ENCODE data around the gene ENAH.

ENAH gene

DNA sequence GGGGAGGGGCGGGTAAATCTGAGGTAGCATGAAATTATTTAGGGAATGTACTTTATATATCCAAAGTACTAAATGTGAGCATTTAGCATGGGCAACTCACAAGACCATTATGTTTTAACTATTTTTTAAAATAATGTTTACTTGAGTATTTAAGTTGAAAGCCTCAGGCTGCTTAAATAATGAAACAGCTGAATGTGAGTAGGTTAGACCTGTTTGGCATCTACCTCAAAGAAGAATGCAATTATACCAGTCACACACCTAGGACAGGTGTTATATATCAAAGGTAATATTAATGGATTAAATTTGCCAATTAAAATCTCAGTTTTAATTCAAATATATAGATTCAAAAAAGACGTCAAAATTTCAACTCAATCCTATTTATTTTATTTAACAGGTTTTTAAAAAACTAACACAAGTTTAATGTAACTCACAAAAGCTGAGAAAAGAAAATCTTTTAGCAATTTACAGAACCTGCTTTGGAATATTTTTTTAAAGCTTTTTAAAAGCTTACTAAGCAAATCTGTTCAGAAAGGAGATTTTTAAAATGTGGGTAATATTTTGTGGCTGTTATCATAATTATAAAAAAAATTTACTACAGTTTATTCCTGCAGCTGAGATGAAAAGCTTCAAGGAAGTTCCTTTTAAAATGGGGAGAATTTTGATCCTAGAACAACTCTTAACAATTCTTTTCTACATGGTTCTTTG, 120.5 kb downstream of the ENAH start:
- no peak for TF ChIP-seq JUND (IDR thresholded peaks at IDR 0.05; ENCODE audit: low read depth)
- in situ Hi-C loops (cut with HindIII; ENCODE audit: low pct_unique_long_range_greater_than_20kb, low sequenced_read_pairs), result no loop called here
- DNase-seq (ENCODE audit: low read depth in 1 of 2, low spot score in 1 of 2), result peak; percentile 17 to 86

DNA sequence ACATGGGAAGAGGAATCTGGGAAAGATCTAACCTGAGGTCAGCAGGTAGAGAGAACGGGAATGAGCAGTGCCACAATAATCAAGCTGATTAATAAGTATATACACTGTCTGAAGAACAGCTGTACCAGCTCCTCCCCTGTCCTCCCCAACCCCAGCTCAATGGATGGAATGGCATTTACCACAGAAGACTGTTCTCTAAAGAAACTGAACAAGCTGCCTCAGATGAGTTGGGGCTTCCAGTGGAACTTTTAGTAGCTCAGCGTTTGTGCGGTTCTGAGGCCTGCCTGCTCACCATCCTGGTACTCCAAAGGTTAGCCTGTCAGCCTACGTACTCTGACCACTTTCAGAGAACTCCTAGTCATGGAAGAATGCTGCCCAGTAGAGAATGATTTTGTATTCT, 123.2 kb downstream of the ENAH start:
- in situ Hi-C loops (cut with HindIII; ENCODE audit: low pct_unique_long_range_greater_than_20kb, low sequenced_read_pairs), result no loop called here
- DNase-seq (ENCODE audit: low read depth in 1 of 2, low spot score in 1 of 2), result no peak
- TF ChIP-seq JUND (IDR thresholded peaks at IDR 0.05; ENCODE audit: low read depth), result no peak

DNA sequence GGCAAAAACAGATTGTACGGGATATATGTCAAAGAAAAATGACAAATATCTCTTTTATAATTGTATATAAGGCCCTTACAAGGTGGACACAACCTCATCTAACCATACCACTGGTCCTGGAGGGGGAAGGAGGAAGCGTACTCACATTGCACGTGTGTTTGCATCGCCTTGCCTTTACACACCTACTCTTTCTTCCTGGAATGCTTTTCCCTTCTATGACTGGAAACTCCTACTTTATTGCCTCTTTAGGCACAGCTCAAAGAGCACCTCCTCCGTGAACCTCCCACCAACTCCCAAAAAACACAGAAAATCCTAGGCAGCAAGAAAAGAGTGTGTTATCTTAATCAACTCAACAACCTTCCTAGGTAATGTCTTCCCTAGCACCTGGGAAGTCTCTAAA, 125.3 kb downstream of the ENAH start:
- DNase-seq (ENCODE audit: low read depth in 1 of 2, low spot score in 1 of 2), result no peak
- TF ChIP-seq JUND (IDR thresholded peaks at IDR 0.05; ENCODE audit: low read depth), result no peak
- in situ Hi-C loops (cut with HindIII; ENCODE audit: low pct_unique_long_range_greater_than_20kb, low sequenced_read_pairs), result no loop called here

DNA sequence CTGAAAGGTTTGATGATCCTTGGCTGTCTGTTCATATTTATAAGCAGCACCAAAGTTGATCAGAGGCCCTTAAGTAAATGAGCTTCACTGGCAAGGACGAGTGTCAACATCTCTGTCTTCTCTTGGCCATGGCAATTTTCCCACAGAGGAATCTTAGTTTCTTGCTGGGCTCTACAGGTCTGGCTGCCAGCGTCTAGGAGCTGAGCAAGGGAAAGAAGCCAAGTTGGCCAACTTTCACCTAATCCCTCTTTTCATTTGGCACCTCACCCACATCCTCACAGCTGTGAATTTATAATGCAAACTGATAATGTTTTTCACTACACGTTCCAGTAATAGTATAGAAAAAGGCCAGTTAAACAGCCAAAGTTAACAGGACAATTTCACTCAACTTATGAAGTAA, 126.0 kb downstream of the ENAH start:
- in situ Hi-C loops (cut with HindIII; ENCODE audit: low pct_unique_long_range_greater_than_20kb, low sequenced_read_pairs), result no loop called here

DNA sequence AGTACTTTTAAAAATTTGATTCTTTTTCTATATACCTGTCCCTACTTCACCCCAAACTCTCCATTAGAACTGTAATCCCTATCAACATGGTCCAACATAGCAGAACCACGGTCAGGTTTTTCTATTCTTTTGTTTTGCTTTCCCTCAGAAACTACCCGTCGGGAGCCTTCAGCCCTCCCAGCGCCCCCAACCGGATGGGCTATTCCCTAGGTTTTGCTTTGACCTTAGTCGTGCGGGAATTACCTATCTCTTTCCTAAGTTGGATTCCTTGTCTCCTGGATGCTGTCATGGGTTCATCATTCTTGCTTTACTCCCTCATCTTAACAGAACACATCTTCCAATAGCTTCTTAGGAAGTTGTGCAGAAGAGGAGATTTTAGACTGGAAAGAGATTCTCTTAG, 127.5 kb downstream of the ENAH start:
- in situ Hi-C loops (cut with HindIII; ENCODE audit: low pct_unique_long_range_greater_than_20kb, low sequenced_read_pairs), result no loop called here
- TF ChIP-seq JUND (IDR thresholded peaks at IDR 0.05; ENCODE audit: low read depth), result no peak
- DNase-seq (ENCODE audit: low read depth in 1 of 2, low spot score in 1 of 2), result no peak

More for the DNA sequence above, 126.0 kb downstream of the ENAH start:
- DNase-seq (ENCODE audit: low read depth in 1 of 2, low spot score in 1 of 2), result peak in 1 of 2 experiments; percentile 29
- TF ChIP-seq JUND (IDR thresholded peaks at IDR 0.05; ENCODE audit: low read depth), result no peak

DNA sequence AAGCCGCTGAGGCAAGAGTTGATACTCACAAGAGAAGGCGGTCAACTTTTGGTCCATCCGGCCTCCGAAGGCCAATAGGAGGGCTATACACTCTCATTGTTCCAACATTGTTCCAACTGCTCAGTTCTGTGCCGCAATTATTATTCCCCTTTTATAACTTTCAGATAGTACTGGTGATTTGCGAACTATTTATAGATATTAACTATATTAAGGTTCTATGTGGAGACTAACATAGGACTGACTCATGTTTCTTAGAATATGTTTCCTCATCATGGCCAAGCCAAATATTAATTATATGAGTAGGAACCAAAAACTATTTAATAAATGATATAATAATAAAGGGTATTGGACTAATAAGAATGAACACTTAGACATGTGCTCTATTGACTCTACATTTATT, 128.4 kb downstream of the ENAH start:
- no peak for TF ChIP-seq JUND (IDR thresholded peaks at IDR 0.05; ENCODE audit: low read depth)
- no peak for DNase-seq (ENCODE audit: low read depth in 1 of 2, low spot score in 1 of 2)
- in situ Hi-C loops (cut with HindIII; ENCODE audit: low pct_unique_long_range_greater_than_20kb, low sequenced_read_pairs), result no loop called here

DNA sequence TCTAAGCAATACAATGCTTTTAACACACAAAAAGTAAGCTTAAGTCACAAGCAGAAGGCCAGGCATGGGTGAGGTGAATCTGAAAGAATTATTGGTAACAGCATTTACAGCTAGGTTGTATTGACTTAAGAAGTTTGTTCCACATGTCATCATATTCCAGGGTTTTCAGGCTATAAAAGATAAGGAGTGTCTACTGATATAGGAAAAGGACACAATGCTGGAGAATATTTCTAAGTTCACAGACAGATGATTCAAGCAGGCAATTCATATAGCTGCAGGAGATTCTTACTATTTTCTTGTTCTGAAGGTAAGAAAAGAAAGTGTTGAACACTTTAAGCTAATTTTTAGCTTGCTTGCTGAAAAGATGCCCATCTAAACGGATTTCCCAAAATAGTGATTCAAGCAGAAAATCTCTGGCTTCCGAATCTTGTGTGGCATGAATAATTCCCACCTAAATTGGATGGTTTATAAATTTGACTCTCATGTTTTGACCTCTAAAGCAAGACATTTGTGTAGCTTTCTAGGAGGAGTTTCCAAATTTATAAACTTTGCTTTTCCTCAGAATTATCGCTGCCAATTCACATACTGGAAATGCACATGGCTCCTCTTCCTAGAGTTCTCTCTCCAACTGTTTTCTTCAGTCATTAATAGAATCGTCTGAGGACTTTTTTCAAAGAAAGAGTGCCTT, 129.5 kb downstream of the ENAH start:
- in situ Hi-C loops (cut with HindIII; ENCODE audit: low pct_unique_long_range_greater_than_20kb, low sequenced_read_pairs), result no loop called here
- no peak for DNase-seq (ENCODE audit: low read depth in 1 of 2, low spot score in 1 of 2)
- no peak for TF ChIP-seq JUND (IDR thresholded peaks at IDR 0.05; ENCODE audit: low read depth)

DNA sequence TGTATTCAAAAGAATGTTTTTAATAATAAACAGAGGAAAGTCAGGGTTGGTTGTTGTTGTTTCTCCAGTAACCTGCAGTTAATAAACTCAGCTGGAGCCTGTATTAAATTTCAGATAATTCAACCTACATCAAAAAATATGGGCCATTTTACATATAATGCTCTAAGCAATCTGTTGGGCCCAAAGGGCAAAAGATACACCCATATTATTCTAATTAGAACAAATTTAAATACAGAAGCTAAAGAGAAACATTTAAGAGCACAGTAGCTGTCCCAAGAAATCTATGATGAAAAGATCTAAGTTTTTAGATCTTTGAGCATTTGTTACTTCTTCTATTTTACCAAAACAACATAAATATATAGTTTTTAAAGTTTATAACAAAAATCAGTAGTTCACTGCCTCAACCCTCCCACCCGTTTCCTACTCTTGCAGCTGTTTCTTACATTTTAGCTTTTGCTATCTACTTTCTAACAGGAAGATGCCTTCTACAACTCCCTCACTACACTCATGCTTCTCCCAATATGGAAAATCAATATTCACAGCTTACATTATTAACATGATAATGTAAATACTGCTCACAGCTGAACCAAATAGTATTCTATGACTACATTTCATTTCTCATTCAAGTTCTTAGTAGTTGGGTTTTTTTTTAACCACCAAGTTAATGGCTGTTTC, 130.2 kb downstream of the ENAH start:
- in situ Hi-C loops (cut with HindIII; ENCODE audit: low pct_unique_long_range_greater_than_20kb, low sequenced_read_pairs), result no loop called here
- no peak for DNase-seq (ENCODE audit: low read depth in 1 of 2, low spot score in 1 of 2)
- TF ChIP-seq JUND (IDR thresholded peaks at IDR 0.05; ENCODE audit: low read depth), result no peak

DNA sequence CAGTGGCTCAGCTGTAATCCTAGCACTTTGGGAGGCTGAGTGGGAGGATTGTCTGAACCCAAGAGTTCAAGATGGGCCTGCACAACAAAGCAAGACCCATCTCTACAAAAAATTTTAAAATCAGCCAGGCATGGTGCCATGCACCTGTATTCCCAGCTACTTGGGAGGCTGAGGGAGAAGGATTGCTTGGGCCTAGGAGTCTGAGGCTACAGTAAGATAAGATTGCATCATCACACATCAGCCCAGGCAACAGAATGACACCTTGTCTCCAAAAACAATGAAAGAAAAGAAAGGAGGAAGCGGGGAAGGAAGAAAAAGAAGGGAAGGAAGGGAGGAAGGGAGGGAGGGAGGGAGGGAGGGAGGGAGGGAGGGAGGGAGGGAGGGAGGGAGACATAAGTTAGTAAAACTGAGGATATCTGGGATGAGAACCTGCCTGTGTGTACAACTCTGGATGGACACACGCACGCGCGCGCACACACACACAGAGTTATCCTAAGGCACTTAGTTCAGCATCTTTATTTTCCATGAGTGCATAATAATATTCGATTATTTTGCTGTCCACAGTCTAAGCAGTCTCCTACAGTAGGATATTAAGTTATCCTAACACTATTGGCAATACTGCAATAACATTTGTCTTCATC, 132.2 kb downstream of the ENAH start:
- DNase-seq (ENCODE audit: low read depth in 1 of 2, low spot score in 1 of 2), result no peak
- in situ Hi-C loops (cut with HindIII; ENCODE audit: low pct_unique_long_range_greater_than_20kb, low sequenced_read_pairs), result no loop called here
- no peak for TF ChIP-seq JUND (IDR thresholded peaks at IDR 0.05; ENCODE audit: low read depth)

DNA sequence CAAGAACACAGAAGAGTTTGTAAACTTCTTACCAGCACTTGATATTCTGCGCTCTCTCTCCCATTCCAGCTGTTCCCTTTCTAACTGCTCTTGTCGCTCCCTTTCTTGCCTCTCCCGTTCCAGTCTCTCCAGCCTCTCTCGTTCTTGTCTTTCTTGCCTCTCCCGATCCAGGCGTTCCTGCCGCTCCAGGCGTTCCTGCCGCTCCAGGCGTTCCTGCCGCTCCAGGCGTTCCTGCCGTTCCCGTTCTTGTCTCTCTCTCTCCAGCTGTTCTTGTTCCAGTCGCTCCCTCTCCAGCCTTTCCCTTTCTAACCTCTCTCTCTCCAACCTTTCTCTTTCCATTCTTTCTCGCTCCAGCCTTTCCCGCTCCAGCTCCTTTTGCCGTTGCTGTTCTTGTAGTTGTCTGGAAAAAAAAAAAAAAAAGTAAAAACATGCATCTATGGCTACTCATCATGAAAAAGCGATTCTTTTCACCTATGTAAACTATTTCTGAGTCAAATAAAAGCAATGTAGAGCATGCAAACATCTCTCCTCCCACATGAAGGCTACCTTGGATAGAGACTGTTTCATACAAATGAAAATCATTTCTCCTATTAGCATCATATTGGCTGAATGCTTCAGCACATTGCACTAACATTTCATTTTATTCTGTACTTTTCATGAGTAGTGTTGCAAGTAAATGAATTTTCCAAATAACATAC, 133.6 kb downstream of the ENAH start:
- in situ Hi-C loops (cut with HindIII; ENCODE audit: low pct_unique_long_range_greater_than_20kb, low sequenced_read_pairs), result no loop called here
- no peak for TF ChIP-seq JUND (IDR thresholded peaks at IDR 0.05; ENCODE audit: low read depth)
- DNase-seq (ENCODE audit: low read depth in 1 of 2, low spot score in 1 of 2), result no peak

DNA sequence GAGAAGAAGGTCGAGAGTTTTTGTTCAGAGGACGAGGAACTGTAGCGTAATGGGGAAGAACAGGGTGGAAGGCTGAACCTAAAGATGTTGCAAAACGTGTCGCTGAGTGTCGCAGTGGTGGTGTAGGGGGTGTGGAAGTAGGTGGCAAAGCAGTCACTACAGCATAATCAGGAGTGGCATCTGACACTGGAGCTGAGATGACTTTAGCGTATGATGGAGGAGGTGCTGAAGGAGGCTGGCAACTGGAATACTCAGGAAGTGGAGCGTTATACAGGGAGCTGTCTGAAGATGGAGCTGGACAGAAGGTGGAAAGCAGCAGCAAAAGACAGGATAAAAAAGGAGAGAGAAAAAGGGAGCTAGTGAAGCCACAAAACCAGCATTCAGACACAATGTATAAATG, 135.2 kb downstream of the ENAH start:
- no peak for TF ChIP-seq JUND (IDR thresholded peaks at IDR 0.05; ENCODE audit: low read depth)
- DNase-seq (ENCODE audit: low read depth in 1 of 2, low spot score in 1 of 2), result peak in 1 of 2 experiments; percentile 51
- in situ Hi-C loops (cut with HindIII; ENCODE audit: low pct_unique_long_range_greater_than_20kb, low sequenced_read_pairs), result no loop called here

DNA sequence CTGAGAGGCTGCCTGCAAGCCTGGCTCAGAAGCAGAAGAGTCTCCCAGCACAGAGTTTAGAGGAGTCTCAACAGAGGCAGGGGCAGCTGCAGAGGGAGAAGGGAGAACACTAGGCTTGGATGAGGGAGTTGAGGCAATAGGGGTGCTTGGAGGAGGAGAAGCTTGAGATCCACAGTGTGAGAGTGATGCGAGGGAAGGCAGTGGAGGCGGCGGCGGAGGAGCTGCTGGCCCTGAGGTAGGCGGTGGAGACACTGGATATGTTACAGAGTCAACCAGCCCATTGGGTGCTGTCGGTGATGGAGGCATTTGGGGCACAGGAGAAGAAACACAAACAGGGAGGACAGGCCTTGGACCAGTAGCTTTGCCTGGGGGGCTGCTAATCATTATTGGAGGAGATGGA, 135.7 kb downstream of the ENAH start:
- in situ Hi-C loops (cut with HindIII; ENCODE audit: low pct_unique_long_range_greater_than_20kb, low sequenced_read_pairs), result no loop called here
- TF ChIP-seq JUND (IDR thresholded peaks at IDR 0.05; ENCODE audit: low read depth), result no peak
- no peak for DNase-seq (ENCODE audit: low read depth in 1 of 2, low spot score in 1 of 2)
